KBM-7 (cell line): ENCODE measurements around the gene KANK3.
"Not testable (repeated sequence)": the region's sequence is repeated elsewhere in the genome, so short reads cannot be mapped to it uniquely, and the experiment has no call there.

Experiments used
- DNase-seq: peaks from one replicate; pipeline ENCODE4 v3.0.0-alpha.2; 2015
- in situ Hi-C: fragments of 300-500 bp; cut with MboI; formaldehyde crosslinking; loops from 2 replicates; pipeline ENCODE4 v1.14.3; 2020; ENCODE audit warnings: low sequenced_read_pairs, low pct_unique_long_range_greater_than_20kb, mixed read lengths

Gene KANK3

DNA sequence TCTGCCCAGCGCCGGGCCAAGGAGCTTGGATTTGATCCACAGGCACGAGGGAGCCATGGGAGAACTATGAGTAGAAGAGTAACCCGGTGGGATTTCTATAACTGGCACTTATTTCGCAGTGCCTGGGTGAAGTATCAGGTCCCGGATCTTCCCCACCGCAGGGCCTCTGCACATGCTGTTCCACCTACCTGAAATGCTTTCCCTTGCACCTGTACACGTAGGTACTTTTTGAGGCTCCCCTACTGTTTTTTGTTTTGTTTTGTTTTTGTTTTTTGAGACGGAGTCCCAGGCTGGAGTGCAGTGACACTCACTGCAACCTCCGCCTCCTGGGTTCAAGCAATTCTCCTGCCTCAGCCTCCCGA is 402 bp upstream of the KANK3 start:
- in situ Hi-C loops: no loop called here
- no peak for DNase-seq

DNA sequence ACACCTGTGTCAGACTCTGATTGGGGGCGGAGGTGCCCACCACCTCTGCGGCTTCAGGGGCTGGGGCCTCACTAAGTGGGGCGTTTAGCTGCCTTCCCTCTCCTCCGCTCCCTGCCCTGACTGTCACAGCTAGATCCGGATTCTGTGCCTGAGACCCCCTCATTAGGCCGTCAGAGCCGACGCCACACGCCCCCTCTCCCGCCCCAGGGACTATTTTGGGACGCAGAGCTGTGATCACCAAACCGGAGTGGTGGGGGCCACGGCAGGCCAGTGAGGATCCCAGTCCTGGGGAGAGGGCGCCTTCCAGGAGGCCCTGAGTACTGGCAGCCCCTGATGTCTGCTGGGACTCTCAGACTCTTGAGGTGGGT is 762 bp downstream of the KANK3 start:
- in situ Hi-C loops: no loop called here
- DNase-seq: no peak

DNA sequence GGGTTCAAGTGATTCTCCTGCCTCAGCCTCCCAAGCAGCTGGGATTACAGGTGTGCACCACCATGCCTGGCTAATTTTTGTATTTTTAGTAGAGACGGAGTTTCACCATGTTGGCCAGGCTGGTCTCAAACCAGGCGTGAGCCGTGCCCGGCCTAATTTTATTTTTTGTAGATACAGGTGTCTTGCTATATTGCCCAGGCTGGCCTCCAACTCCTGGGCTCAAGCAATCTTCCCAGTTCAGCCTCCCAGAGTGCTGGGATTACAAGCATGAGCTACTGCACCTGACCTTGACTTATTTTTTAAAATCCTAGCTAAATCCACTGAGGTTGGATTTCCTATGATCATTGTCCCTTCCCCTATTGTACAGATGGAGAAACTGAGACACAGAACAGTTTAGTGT is 1.6 kb downstream of the KANK3 start:
- in situ Hi-C loops, DNase-seq: not testable (repeated sequence)

DNA sequence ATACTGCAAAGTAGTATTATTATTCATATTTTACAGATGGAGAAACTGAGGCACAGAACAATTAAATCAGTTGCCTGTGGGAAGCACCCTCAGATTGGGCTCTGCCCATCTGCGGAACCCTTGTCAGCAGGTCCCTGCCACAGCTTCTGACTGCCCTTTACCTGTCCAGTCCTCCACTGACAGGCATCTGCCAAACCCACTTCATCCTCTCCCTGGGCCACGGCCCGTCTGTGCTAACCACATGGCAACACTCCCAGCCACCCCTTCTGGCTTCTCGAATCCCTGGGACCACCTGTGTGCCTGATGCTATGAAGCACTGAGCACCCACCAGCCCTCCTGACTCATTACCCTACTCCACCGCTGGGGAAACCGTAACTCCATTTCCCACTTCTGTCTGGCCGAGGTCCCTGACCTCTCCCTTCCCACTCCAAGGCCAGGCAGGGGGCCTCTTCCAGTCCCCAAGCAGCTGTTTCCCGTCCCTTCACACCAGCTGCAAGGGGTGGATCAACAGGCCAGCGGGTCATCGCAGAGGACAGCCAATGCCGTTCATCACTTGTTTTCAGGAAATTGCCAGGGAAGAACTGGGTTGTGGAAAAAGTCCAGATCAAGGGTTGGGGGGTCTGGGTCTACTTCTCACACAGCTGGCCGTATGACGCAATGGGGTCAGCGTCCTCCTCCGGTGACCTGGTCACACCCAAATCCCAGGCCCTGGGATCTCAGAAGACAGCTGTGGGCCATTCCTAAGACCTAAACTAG is 2.5 kb downstream of the KANK3 start:
- no peak for DNase-seq
- in situ Hi-C loops: no loop called here

DNA sequence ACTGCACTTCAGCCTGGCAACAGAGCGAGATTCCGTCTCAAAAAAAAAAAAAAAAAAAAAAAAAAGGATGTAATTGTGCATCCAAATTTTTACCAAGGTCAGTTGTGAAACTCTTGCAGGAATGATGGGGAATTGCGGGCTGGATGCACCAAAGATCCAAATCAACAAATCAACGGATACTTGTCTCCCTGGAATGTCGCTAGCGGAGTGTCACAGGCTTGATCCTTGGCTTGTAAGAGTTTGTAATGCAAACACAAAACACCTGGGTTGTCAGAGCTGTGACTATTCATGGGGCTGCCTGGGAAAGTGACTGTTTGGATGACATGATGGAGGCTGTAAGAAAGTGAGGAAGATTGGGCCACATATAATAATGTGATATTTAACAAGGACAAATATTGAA is 4.2 kb downstream of the KANK3 start:
- no peak for DNase-seq
- in situ Hi-C loops: no loop called here

DNA sequence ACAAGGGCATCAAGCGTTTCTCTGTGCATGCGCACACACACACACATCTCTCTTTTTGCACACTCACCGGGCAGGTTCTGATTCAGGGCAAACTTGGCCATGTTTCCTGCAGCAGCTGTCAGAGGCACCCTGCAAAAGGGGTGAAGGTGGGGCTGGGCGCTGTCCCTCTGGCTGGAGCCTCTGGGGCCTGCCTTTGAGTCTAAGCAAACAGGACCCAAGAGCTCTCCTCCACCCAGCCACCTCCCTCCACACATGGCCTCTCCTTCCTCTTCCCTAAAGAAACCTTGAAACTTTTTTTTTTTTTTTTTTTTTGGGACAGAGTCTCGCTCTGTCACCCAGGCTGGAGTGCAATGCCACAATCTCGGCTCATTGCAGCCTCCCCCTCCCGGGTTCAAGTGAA is 5.3 kb downstream of the KANK3 start:
- DNase-seq: no peak

DNA sequence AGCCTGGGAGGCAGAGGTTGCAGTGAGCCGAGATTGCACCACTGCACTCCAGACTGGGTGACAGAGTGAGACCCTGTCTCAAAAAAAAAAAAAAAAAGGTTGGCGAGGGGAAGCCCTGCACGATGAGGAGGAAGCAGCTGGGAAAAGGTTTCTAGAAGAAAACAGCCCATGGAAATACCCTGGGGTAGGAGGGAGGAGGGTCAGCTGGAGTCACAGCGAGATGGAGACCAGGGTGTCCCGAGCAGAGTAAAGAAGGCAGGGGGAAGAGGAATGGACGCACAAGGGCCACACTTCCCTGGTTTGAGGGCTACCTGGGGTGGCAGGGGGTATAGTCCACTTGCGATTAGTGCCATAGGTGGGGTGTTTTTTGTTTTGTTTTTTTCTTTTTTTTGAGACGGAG is 6.4 kb downstream of the KANK3 start:
- in situ Hi-C loops: no loop called here
- no peak for DNase-seq

More for the DNA sequence above, 5.3 kb downstream of the KANK3 start:
- in situ Hi-C loops: no loop called here

DNA sequence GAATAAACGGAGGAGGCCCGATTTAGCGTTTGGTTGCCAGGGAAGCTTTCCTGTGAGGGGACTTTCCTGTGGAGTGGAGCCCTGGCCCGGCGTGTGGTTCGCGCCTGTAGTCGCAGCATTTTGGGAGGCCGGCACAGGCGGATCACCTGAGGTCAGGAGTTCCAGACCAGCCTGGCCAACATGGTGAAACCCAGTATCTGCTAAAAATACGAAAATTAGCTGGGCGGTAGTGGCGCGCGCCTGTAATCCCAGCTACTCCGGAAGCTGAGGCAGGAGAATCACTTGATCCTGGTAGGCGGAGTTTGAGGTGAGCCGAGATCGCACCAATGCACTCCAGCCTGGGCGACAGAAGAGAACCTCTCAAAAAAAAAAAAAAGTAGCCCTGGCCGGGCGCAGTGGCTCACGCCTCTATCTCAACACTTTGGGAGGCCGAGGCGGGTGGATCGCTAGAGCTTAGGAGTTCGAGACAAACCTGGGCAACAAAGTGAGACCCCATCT is 6.9 kb downstream of the KANK3 start:
- DNase-seq: no peak
- in situ Hi-C loops: no loop called here

DNA sequence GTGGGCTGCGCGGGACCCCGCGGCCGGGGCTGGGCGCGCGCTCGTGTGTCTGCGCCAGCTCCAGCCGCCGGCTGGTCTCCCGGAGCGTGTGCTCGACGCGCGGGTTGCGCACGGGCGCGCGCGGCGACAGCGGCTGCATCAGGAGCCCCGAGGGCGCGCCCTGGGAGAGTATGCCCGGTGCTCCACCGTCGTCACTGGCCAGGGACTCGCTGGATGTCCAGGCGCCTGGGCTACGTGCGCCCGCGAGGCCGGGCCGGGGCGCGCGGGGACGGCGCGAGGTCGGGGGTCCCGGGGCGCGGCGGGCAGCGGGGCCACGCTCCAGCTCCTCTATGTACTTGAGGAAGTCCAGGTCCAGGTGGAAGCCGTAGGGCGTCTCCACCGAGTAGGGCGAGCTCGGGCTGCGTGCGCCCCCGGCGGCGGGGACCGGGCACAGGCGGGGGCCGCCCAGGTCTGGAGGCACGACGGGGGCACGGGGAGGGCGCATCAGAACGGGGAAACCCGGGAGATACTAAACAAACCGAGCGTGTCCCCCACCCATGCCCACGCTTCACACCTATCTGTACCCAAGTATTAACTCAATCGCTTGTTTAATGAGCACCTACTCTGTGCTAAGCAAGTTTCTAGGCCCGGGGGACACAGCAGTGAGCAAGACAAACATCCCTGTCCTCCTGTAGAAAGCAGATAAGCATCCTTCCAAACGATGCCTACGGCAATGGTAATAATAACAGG is 7.6 kb downstream of the KANK3 start:
- no peak for DNase-seq
- in situ Hi-C loops: no loop called here

DNA sequence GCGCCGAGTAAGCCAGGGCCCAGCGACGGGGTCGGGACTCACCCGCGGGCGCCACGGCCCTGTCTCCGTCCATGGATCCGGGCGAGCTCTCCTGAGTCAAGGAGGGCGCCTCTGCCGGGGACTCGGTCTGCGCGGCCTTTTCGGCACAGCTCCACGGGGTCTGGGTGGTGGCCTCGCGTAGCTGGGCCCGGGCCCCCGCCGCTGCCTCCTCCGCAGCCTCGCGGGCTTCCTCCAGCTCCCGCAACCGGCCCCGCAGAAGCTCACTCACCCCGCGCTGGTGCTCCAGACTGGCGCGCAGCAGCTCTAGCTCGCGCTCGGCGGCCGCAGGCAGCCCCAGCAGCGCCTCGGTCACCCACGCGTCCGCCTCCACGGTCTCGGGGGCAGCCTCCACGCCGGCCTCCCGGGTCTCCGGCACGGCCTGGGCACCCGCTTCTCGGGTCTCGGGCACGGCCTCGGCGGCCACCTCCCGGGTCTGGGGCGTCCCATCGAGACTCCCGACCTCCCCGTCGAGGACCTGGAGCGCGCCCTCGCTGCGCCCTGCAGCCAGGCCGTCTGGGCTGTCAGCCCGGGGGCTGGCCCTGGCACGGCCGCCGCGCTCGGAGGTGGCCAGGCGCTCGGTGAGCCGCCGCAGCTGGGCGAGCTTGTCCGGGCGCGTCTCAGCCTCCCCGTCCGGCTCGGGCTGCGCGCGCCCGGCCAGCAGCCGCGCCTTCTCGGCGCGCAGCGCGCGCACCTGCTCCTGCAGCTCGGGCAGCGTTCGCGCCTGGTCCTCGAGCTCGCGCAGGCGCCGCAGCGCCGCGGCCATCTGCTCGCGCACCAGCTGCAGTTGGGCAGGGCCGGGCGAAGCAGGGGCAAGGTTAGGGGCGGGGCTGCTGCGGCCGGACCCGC is 8.4 kb downstream of the KANK3 start:
- in situ Hi-C loops: no loop called here
- DNase-seq: no peak

DNA sequence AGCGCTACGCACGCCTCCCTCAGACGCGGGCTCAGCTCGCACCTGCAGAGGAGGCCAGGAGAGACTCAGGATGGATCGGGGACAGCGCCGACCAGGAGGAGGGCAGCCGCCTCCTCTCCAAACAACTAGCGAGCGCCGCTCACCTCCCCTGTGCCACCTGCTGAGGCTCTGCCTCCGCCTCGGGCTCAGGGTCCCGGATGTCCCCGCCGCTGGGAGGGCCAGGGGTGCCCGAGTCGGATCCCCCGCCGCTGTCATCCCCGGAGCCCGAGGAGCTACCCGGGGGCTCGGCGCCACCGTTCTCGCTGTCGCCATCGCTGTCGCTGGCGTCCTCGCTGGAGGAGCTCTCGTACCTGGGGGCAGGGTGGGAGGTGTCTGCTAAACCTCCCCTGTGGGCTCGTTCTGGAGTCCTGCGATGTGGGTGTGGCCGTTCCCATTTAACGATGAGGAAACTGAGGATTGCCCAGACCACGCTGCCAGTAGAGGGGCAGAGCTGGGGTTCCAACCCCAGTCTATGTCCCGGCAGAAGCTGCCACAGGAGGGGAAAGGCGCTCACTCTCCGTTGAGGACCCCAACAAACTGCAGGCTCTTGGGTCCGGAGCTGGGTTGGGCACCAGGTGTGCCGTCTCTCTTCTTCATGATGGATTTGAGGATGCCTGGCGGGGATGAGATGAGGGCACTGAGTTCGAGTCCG is 9.2 kb downstream of the KANK3 start:
- in situ Hi-C loops: no loop called here

DNA sequence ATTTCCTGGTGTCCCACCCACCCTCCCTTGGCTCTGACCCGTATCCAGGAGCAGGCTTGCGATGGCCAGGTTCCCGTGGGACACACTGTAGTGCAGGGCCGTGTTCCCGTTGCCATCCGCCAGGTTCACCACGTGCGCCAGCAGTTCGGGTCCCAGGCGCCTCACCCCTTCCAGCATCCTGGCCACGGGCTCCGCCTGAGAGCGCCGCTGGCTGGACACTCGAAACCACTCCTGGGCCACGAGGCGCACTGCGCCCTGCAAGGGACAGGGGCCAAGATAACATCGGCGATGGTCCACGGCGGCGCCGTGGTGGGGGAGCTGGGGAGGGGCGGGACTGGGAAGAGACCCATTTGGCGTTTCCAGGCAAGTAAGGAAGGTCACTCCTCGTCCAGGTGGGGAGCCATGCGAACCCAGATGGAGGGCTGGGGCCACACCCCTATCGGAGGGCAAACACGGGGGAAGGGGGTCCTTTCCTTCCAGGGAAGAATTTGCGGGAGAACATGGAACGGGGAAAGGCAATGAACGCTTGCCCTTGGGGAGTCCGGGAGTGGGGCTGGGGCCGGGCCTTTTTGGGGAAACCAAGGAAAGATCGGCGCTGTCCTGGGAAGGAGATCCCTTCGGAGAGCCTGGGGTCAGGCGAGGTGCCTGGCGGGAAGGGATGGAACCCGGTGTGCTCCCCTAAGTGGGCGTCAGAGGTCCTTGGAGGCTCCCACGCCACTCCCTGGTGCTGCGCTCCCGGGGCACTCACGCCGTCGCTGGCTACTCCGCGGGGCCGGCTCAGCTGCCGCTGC is 9.9 kb downstream of the KANK3 start:
- in situ Hi-C loops: no loop called here
- no peak for DNase-seq

More for the DNA sequence above, 9.2 kb downstream of the KANK3 start:
- no peak for DNase-seq

DNA sequence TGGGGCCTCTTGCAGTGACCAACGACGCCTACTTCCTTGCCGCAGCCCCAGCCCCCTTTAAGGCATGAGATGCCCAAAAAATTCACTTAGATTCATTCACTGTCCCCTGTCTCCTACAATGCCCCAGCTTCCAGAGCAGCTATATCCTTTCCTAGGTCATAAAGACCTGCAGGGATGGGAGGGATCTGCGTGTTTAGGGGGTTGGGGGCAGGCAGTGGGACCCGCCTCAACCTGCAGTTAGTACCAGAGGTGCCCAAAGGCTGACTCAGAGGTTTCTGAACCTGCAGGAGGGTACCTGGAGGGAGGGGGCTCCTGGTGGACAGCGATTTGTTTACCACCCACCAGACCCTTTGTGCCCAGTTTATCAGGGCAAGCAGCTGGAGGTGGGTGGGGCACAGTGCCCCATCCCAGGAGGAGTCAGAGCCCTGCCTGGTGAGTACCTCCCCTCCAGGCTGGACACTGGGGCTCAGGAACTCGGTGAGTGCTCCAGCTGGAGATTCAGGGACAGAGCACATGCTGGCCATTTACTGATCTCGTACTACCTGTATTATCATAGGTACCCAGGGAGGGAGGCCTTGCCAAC is 11.7 kb downstream of the KANK3 start:
- in situ Hi-C loops: no loop called here
- no peak for DNase-seq

DNA sequence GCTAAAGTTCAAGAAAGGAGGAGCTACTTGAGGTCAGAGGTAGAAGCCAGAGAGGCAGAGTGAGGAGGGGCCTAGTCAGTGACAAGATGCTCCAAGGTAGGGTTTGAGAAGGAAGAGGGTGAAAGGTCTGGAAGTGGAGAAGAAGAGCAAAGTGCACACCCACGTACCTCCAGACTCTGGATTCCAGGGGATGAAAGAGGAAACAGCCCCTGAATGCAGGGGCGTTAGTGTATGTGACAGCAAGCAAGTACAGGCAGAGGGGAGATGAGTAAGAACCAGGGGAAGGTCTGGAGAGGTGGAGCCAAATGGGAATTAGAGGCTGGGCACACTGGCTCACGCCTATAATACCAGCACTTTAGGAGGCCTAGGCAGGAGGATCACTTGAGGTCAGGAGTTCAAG is 13.1 kb downstream of the KANK3 start:
- in situ Hi-C loops: no loop called here
- no peak for DNase-seq

DNA sequence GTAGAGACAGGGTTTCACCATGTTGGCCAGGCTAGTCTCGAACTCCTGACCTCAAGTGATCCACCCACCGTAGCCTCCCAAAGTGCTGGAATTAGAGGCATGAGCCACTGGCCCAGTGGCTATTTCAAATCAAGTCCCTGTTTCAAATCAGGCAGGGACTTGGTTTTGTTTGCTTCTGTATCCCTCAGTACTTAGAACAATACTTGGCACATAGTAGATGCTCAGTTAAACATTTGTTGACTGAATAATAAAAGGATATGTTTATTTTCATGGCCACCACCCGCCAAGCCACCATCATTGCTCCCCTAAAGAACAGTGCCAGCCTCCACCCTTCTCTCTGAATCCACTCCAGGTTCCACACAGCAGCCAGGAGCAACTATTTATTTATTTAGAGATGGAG is 17.6 kb downstream of the KANK3 start:
- no peak for DNase-seq
- in situ Hi-C loops: no loop called here

DNA sequence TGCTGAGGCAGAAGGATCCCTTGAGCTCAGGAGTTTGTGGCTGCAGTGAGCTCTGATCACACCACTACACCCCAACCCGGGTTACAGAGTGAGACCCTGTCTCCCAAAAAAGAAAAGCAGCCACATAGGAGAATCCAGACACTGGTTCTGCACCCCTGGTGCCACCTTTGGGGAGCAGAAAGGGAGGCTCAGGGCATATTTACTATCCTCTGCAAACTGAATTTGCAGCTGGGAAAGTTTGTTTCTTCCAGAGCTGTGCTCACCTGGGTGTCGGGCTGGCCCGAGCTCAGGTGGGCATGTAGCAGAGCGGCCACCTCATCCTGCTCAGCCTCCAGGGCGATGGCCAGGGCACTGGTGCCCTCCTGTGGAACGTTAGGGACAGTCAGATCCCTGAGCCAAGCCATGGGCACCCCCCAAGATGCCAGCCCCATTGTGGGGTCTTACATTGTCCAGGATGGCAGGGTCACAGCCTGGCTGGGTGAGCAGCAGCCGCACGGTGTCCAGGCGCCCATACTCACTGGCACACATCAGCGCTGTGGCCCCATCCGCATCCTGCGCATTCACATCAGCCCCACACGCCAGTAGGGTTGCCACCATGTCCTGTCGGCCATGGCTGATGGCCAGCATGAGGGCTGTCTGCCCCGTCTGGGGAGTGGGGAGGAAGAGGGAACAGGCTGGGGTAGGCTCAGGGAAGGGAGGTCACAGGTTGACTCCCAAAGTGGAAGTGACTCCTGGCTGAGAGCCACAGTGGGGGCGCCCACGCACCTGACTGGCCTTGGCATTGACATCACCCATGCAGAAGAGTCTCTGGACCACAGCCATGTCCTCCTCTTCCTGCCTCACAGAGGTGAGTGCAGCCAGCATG is 18.6 kb downstream of the KANK3 start:
- in situ Hi-C loops: no loop called here
- peak; percentile 38 for DNase-seq

DNA sequence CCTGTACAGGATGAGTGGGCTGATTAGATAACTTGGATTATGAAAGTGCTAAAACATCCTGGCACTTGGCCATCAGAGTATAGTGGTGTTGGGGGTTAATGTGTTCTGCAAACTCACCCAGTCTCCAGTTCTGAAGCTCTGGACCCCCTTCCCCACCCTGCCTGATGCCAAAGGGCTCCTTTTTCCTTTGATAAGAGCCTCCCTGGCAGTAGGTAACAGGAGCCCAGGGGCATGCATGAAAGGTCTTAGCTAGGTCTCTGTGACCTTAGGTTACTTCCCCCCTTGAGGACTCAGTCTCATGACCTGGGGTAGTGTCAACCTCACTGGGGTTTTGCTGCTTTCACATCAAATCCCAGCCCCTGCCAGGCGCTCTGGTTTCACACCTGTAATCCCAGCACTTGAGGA is 19.3 kb downstream of the KANK3 start:
- in situ Hi-C loops: no loop called here
- no peak for DNase-seq
